H9 (cell line): ENCODE data around the gene RNF13. TPM values are rescaled to one million over a fixed set of nuclear protein-coding genes. Genes with fewer than 3 reads are reported as not detected.

Experiments
- DNase-seq: peaks from one replicate; pipeline ENCODE4 v3.0.0-alpha.2; 2017
- H2AFZ ChIP-seq: one replicate; pipeline ENCODE4 v1.6.1; 2013; ENCODE audit warnings: mild to moderate bottlenecking, low read length, control low read depth, moderate library complexity
- H2AK5ac ChIP-seq: 2 replicates; pipeline ENCODE4 v1.6.1; 2013; ENCODE audit warnings: low read length, control low read depth, mixed read lengths; ENCODE audit not compliant: insufficient read length
- H2BK120ac ChIP-seq: one replicate; pipeline ENCODE4 v1.6.1; 2013; ENCODE audit warnings: low read depth, mild to moderate bottlenecking, low read length, control low read depth, inconsistent platforms; ENCODE audit not compliant: poor library complexity, severe bottlenecking
- H2BK12ac ChIP-seq: 2 replicates; pipeline ENCODE4 v1.6.1; 2013; ENCODE audit warnings: low read length, control low read depth, mixed read lengths, low read depth; ENCODE audit not compliant: insufficient read length
- H2BK15ac ChIP-seq: 2 replicates; pipeline ENCODE4 v1.6.1; 2013; ENCODE audit warnings: low read depth, low read length, control low read depth
- H2BK20ac ChIP-seq: one replicate; pipeline ENCODE4 v1.6.1; 2013; ENCODE audit warnings: low read depth, mild to moderate bottlenecking, low read length, control low read depth, inconsistent platforms; ENCODE audit not compliant: poor library complexity, severe bottlenecking
- H2BK5ac ChIP-seq: 2 replicates; pipeline ENCODE4 v1.6.1; 2013; ENCODE audit warnings: low read length, control low read depth, mixed read lengths; ENCODE audit not compliant: insufficient read length
- H3K14ac ChIP-seq: 2 replicates; pipeline ENCODE4 v1.6.1; 2013; ENCODE audit warnings: low read length, control low read depth; ENCODE audit not compliant: insufficient read depth
- H3K18ac ChIP-seq: 2 replicates; pipeline ENCODE4 v1.6.1; 2013; ENCODE audit warnings: low read depth, mild to moderate bottlenecking, mixed read lengths, low read length, control low read depth; ENCODE audit not compliant: insufficient read length
- H3K23ac ChIP-seq: 2 replicates; pipeline ENCODE4 v1.6.1; 2013; ENCODE audit warnings: low read length, control low read depth, mixed read lengths, low read depth; ENCODE audit not compliant: insufficient read length
- H3K23me2 ChIP-seq: 2 replicates; pipeline ENCODE4 v1.6.1; 2013; ENCODE audit warnings: low read depth, mild to moderate bottlenecking, mixed read lengths, low read length, control low read depth; ENCODE audit not compliant: insufficient read length, poor library complexity, severe bottlenecking
- H3K27ac ChIP-seq: 2 replicates; pipeline ENCODE4 v1.5.1; 2013; ENCODE audit warnings: low read length, control low read depth, mixed read lengths, low read depth; ENCODE audit not compliant: insufficient read length
- H3K27me3 ChIP-seq: 2 replicates; pipeline ENCODE4 v1.6.1; 2013; ENCODE audit warnings: low read length, control low read depth, inconsistent platforms; ENCODE audit not compliant: insufficient read depth
- H3K4ac ChIP-seq: 2 replicates; pipeline ENCODE4 v1.6.1; 2013; ENCODE audit warnings: low read depth, mild to moderate bottlenecking, control low read depth, inconsistent platforms, low read length, moderate library complexity
- H3K4me1 ChIP-seq: 2 replicates; pipeline ENCODE4 v1.6.1; 2013; ENCODE audit warnings: low read length, control low read depth, inconsistent platforms; ENCODE audit not compliant: insufficient read depth
- H3K4me2 ChIP-seq: 2 replicates; pipeline ENCODE4 v1.6.1; 2013; ENCODE audit warnings: low read length, control low read depth, mixed read lengths; ENCODE audit not compliant: insufficient read length, insufficient read depth
- H3K56ac ChIP-seq: 2 replicates; pipeline ENCODE4 v1.6.1; 2013; ENCODE audit warnings: low read depth, mild to moderate bottlenecking, mixed read lengths, low read length, control low read depth; ENCODE audit not compliant: insufficient read length
- H3K79me1 ChIP-seq: 2 replicates; pipeline ENCODE4 v1.6.1; 2013; ENCODE audit warnings: low read depth, mild to moderate bottlenecking, moderate library complexity, low read length, control low read depth, inconsistent platforms; ENCODE audit not compliant: insufficient read depth, poor library complexity, severe bottlenecking
- H3K79me2 ChIP-seq: 2 replicates; pipeline ENCODE4 v1.6.1; 2013; ENCODE audit warnings: low read length, control low read depth, inconsistent platforms; ENCODE audit not compliant: insufficient read depth
- H3K9ac ChIP-seq: 2 replicates; pipeline ENCODE4 v1.6.1; 2013; ENCODE audit warnings: low read length, control low read depth, mixed read lengths; ENCODE audit not compliant: insufficient read length; ENCODE audit errors: extremely low read depth
- H3K9me3 ChIP-seq: one replicate; pipeline ENCODE4 v1.6.1; 2013; ENCODE audit warnings: low read depth, low read length, inconsistent platforms; ENCODE audit not compliant: control insufficient read depth
- H3T11ph ChIP-seq: one replicate; pipeline ENCODE4 v1.6.1; 2013; ENCODE audit warnings: mild to moderate bottlenecking, low read length, control low read depth, inconsistent platforms
- H4K20me1 ChIP-seq: one replicate; pipeline ENCODE4 v1.6.1; 2013; ENCODE audit not compliant: control insufficient read depth, insufficient read length, insufficient read depth
- H4K5ac ChIP-seq: 2 replicates; pipeline ENCODE4 v1.6.1; 2013; ENCODE audit warnings: low read depth, mild to moderate bottlenecking, mixed read lengths, low read length, control low read depth; ENCODE audit not compliant: insufficient read length
- H4K8ac ChIP-seq: replicated peaks from 2 replicates; pipeline ENCODE4 v1.6.1; 2013; ENCODE audit warnings: low read length, control low read depth, mixed read lengths, low read depth; ENCODE audit not compliant: insufficient read length
- H4K91ac ChIP-seq: 2 replicates; pipeline ENCODE4 v1.6.1; 2013; ENCODE audit warnings: low read depth, mild to moderate bottlenecking, moderate library complexity, mixed read lengths, low read length, control low read depth; ENCODE audit not compliant: insufficient read length
- H3K27ac Mint-ChIP-seq, 3 experiments: 2 replicates in 2 of 3; 3 replicates in 1 of 3; pipeline ENCODE4 v1.8.0; 2020 to 2021; ENCODE audit warnings: mixed read lengths in 3 of 3, mild to moderate bottlenecking in 1 of 3, moderate library complexity in 1 of 3
- H3K27me3 Mint-ChIP-seq: 2 replicates; pipeline ENCODE4 v1.8.0; 2021; ENCODE audit warnings: low read depth, mild to moderate bottlenecking, moderate library complexity, mixed read lengths
- H3K36me3 Mint-ChIP-seq, 3 experiments: 2 replicates in 2 of 3; 3 replicates in 1 of 3; pipeline ENCODE4 v1.8.0; 2020 to 2021; ENCODE audit warnings: low read depth in 3 of 3, mixed read lengths in 3 of 3; ENCODE audit not compliant: insufficient read depth in 1 of 3
- H3K4me1 Mint-ChIP-seq, 2 experiments: 2 replicates each; pipeline ENCODE4 v1.8.0; 2020; ENCODE audit warnings: mixed read lengths in 2 of 2
- H3K4me3 Mint-ChIP-seq, 2 experiments: 2 replicates in 1 of 2; 3 replicates in 1 of 2; pipeline ENCODE4 v1.8.0; 2020 to 2021; ENCODE audit warnings: mild to moderate bottlenecking in 2 of 2, mixed read lengths in 2 of 2, moderate library complexity in 1 of 2
- H3K9me3 Mint-ChIP-seq, 2 experiments: 2 replicates in 1 of 2; 3 replicates in 1 of 2; pipeline ENCODE4 v1.8.0; 2020; ENCODE audit warnings: mild to moderate bottlenecking in 2 of 2, mixed read lengths in 2 of 2, moderate library complexity in 1 of 2
- CTCF ChIP-seq: fragments of 200-600 bp; sonication (generic); conservative IDR thresholded peaks from 3 replicates; pipeline ENCODE4 v1.8.0; 2021; ENCODE audit warnings: antibody characterized with exemption, mild to moderate bottlenecking
- total RNA-seq: library from RNA; stranded (reverse); gene quantifications from 2 replicates; pipeline ENCODE4 v1.2.1, GENCODE V29; 2021

Gene RNF13
- total RNA-seq, 1 experiment from 2014 or later, result 23.4 TPM

GRCh38 chr3:149965278-149965677, 152.3 kb downstream of the RNF13 start:
- peak overlapping the region in 1 of 3 experiments; percentile 77; a peak in 2 of 7 replicates for H3K27ac Mint-ChIP-seq

More at GRCh38 chr3:149965278-149965677, 152.3 kb downstream of the RNF13 start:
- H3K18ac ChIP-seq, result no peak overlapping the region
- no peak overlapping the region for H3K4ac ChIP-seq
- no peak overlapping the region for H3K23ac ChIP-seq
- TF ChIP-seq CTCF, result no peak
- no peaks in the 10 kb centered on the region for H3K9me3 ChIP-seq
- H3K56ac ChIP-seq, result no peak overlapping the region
- Mint-ChIP-seq H3K36me3 (peaks cover 37 to 56% (median 41%) of the 10 kb centered on the region in 3 experiments), H3K9me3 (no peaks in the 10 kb centered on the region; a peak in 1 of 5 replicates), H3K27me3 (no peaks in the 10 kb centered on the region), H3K4me1 (peaks cover 42 to 46% of the 10 kb centered on the region in 2 experiments), H3K4me3 (no peak overlapping the region)
- no peak overlapping the region for H2AFZ ChIP-seq
- no peak for DNase-seq
- H3K79me2 ChIP-seq, result peaks cover 30% of the 10 kb centered on the region; the same call in 1 of the 2 replicates
- H3K14ac ChIP-seq, result no peak overlapping the region
- no peak overlapping the region for H3T11ph ChIP-seq
- peaks cover 10% of the 10 kb centered on the region for H3K23me2 ChIP-seq
- H3K27ac ChIP-seq, result no peak overlapping the region
- H3K9ac ChIP-seq, result no peak overlapping the region
- H4K20me1 ChIP-seq, result no peaks in the 10 kb centered on the region
- no peak overlapping the region for H4K5ac ChIP-seq
- no peak overlapping the region for H4K91ac ChIP-seq
- H3K4me1 ChIP-seq, result 0 out of 2 replicates have a peak, but pooled peaks cover 2% of the 10 kb centered on the region
- no peak overlapping the region for H3K4me2 ChIP-seq
- no peak overlapping the region for H2BK20ac ChIP-seq
- peaks cover 4% of the 10 kb centered on the region for H3K79me1 ChIP-seq
- no peak overlapping the region for H2BK5ac ChIP-seq
- no peak overlapping the region for H2BK120ac ChIP-seq
- no peaks in the 10 kb centered on the region for H3K27me3 ChIP-seq
- no peak overlapping the region for H2BK15ac ChIP-seq
- H4K8ac ChIP-seq, result no peak overlapping the region
- no peak overlapping the region for H2AK5ac ChIP-seq
- no peak overlapping the region for H2BK12ac ChIP-seq
